H1 (cell line): ENCODE data around the gene DDHD1. TPM values are rescaled to one million over a fixed set of nuclear protein-coding genes. Genes with fewer than 3 reads are reported as not detected.

Experiments
- CTCF ChIA-PET: fragments of 300-600 bp; sonication (Branson Sonifier 250); formaldehyde crosslinking; loops from one replicate; lab custom pipeline; 2021; ENCODE audit not compliant: partially characterized antibody; lab: Charles Lee
- POLR2A ChIA-PET: fragments of 300-600 bp; sonication (Branson Sonifier 250); formaldehyde crosslinking; loops from one replicate; lab custom pipeline; 2021; ENCODE audit warnings: inconsistent platforms; ENCODE audit not compliant: partially characterized antibody; lab: Charles Lee
- DNase-seq, 2 experiments: peaks; one replicate each; pipeline versions ENCODE4 v3.0.0 to v3.0.0-alpha.2; 2010 to 2022; ENCODE audit warnings: low spot score in 2 of 2, low read depth in 1 of 2, mixed read lengths in 1 of 2
- FAIRE-seq: peaks from 2 replicates; lab custom pipeline; 2011; peaks lifted over from hg19 to GRCh38; lab: Jason Lieb, UNC
- H2AFZ ChIP-seq: 2 replicates; pipeline ENCODE4 v1.8.1; 2012; ENCODE audit warnings: low read length, inconsistent platforms
- H2AK5ac ChIP-seq: 2 replicates; pipeline ENCODE4 v1.6.1; 2013; ENCODE audit warnings: low read depth, low read length
- H2BK120ac ChIP-seq: replicated peaks from 2 replicates; pipeline ENCODE3; 2013; ENCODE audit warnings: low read depth, low read length, inconsistent platforms
- H2BK12ac ChIP-seq: 2 replicates; pipeline ENCODE4 v1.6.1; 2013; ENCODE audit warnings: low read depth, low read length
- H2BK15ac ChIP-seq: 2 replicates; pipeline ENCODE4 v1.6.1; 2013; ENCODE audit warnings: low read length
- H2BK20ac ChIP-seq: 2 replicates; pipeline ENCODE4 v1.6.1; 2013; ENCODE audit warnings: low read length
- H2BK5ac ChIP-seq: 2 replicates; pipeline ENCODE4 v1.6.1; 2013; ENCODE audit warnings: low read depth, low read length
- H3K14ac ChIP-seq: 2 replicates; pipeline ENCODE4 v1.6.1; 2013; ENCODE audit warnings: inconsistent platforms; ENCODE audit not compliant: insufficient read length
- H3K18ac ChIP-seq: 2 replicates; pipeline ENCODE4 v1.6.1; 2013; ENCODE audit warnings: low read length; ENCODE audit errors: extremely low read depth
- H3K23ac ChIP-seq: 2 replicates; pipeline ENCODE4 v1.6.1; 2013; ENCODE audit warnings: inconsistent platforms; ENCODE audit not compliant: insufficient read length
- H3K23me2 ChIP-seq: 2 replicates; pipeline ENCODE4 v1.6.1; 2013; ENCODE audit warnings: low read depth, low read length
- H3K27ac ChIP-seq: 2 replicates; pipeline ENCODE4 v1.6.1; 2011; ENCODE audit warnings: low read depth, low read length, inconsistent platforms
- H3K27me3 ChIP-seq, 4 experiments: replicated peaks in 1 of 4; 1 replicate in 1 of 4; 2 replicates in 3 of 4; pipeline versions ENCODE4 v1.6.1 to v1.8.1; 2011 to 2013; ENCODE audit warnings: low read length in 3 of 4, mild to moderate bottlenecking in 3 of 4, inconsistent platforms in 2 of 4, mixed read lengths in 2 of 4, moderate library complexity in 1 of 4; ENCODE audit not compliant: control insufficient read depth in 3 of 4, insufficient read depth in 3 of 4; ENCODE audit errors: extremely low read depth in 1 of 4
- H3K36me3 ChIP-seq, 4 experiments: 2 replicates each; pipeline versions ENCODE4 v1.6.1 to v1.8.1; 2011 to 2013; ENCODE audit warnings: mild to moderate bottlenecking in 4 of 4, low read length in 3 of 4, moderate library complexity in 2 of 4, control low read depth in 1 of 4, inconsistent platforms in 1 of 4; ENCODE audit not compliant: insufficient read depth in 4 of 4, control insufficient read depth in 2 of 4
- H3K4ac ChIP-seq: replicated peaks from 2 replicates; pipeline ENCODE3; 2013; ENCODE audit warnings: low read length, low read depth, mixed read lengths, inconsistent platforms; ENCODE audit not compliant: insufficient read length
- H3K4me1 ChIP-seq, 4 experiments: replicated peaks in 1 of 4; 1 replicate in 1 of 4; 2 replicates in 3 of 4; pipeline versions ENCODE4 v1.6.1 to v1.8.1; 2011 to 2013; ENCODE audit warnings: low read length in 3 of 4, inconsistent platforms in 2 of 4, mixed read lengths in 1 of 4; ENCODE audit not compliant: insufficient read depth in 4 of 4, control insufficient read depth in 3 of 4
- H3K4me2 ChIP-seq, 2 experiments: 2 replicates each; pipeline versions ENCODE4 v1.6.1 to v1.8.1; 2011 to 2013; ENCODE audit warnings: low read depth in 2 of 2, low read length in 2 of 2, control low read depth in 1 of 2, inconsistent platforms in 1 of 2, mild to moderate bottlenecking in 1 of 2; ENCODE audit not compliant: insufficient read depth in 1 of 2
- H3K4me3 ChIP-seq, 4 experiments: fragments of 200-600, 300-600 bp in 1 of 4; sonication (generic), shearing (Covaris generic), sonication (Bioruptor Twin) in 1 of 4; 2 replicates each; pipeline versions ENCODE4 v1.5.1 to v1.8.1; 2011 to 2016; ENCODE audit warnings: low read length in 4 of 4, low read depth in 3 of 4, control low read depth in 2 of 4, inconsistent platforms in 2 of 4, mild to moderate bottlenecking in 2 of 4, mixed read lengths in 1 of 4, moderate library complexity in 1 of 4; ENCODE audit not compliant: insufficient read depth in 2 of 4; ENCODE audit errors: extremely low read depth in 1 of 4
- H3K56ac ChIP-seq: replicated peaks from 2 replicates; pipeline ENCODE3; 2013; ENCODE audit warnings: low read depth, mild to moderate bottlenecking, mixed read lengths, low read length, inconsistent platforms; ENCODE audit not compliant: insufficient read length
- H3K79me1 ChIP-seq: 2 replicates; pipeline ENCODE4 v1.6.1; 2013; ENCODE audit warnings: low read depth, low read length, control low read depth
- H3K79me2 ChIP-seq, 2 experiments: 2 replicates each; pipeline versions ENCODE4 v1.6.1 to v1.8.1; 2012 to 2013; ENCODE audit warnings: low read length in 2 of 2, mild to moderate bottlenecking in 2 of 2, inconsistent platforms in 1 of 2; ENCODE audit not compliant: insufficient read depth in 2 of 2, control insufficient read depth in 1 of 2
- H3K9ac ChIP-seq, 4 experiments: replicated peaks in 1 of 4; 1 replicate in 1 of 4; 2 replicates in 3 of 4; pipeline versions ENCODE4 v1.6.1 to v1.8.1; 2011 to 2013; ENCODE audit warnings: low read depth in 3 of 4, low read length in 3 of 4, control low read depth in 2 of 4, mild to moderate bottlenecking in 2 of 4, moderate library complexity in 2 of 4, inconsistent platforms in 1 of 4; ENCODE audit errors: extremely low read depth in 1 of 4
- H3K9me3 ChIP-seq, 2 experiments: 2 replicates each; pipeline versions ENCODE4 v1.6.1 to v1.8.1; 2012 to 2013; ENCODE audit warnings: mild to moderate bottlenecking in 2 of 2, moderate library complexity in 2 of 2, control low read depth in 1 of 2, inconsistent platforms in 1 of 2, low read depth in 1 of 2, low read length in 1 of 2, mixed read lengths in 1 of 2; ENCODE audit not compliant: insufficient read depth in 2 of 2
- H4K20me1 ChIP-seq, 2 experiments: replicated peaks in 1 of 2; 2 replicates each; pipeline versions ENCODE3 to v1.8.1; 2011 to 2013; ENCODE audit warnings: inconsistent platforms in 2 of 2, low read length in 2 of 2, mild to moderate bottlenecking in 1 of 2; ENCODE audit not compliant: insufficient read depth in 2 of 2, control insufficient read depth in 1 of 2
- H4K5ac ChIP-seq: 2 replicates; pipeline ENCODE4 v1.6.1; 2013; ENCODE audit warnings: low read length, low read depth, mixed read lengths, inconsistent platforms; ENCODE audit not compliant: insufficient read length
- H4K8ac ChIP-seq: 2 replicates; pipeline ENCODE4 v1.8.0; 2013; ENCODE audit warnings: mild to moderate bottlenecking, moderate library complexity, low read length, inconsistent platforms; ENCODE audit not compliant: insufficient read depth; ENCODE audit errors: extremely low read depth
- H4K91ac ChIP-seq: replicated peaks from 2 replicates; pipeline ENCODE3; 2013; ENCODE audit warnings: low read length, mixed read lengths, inconsistent platforms; ENCODE audit not compliant: insufficient read length
- RFX5 ChIP-seq: IDR thresholded peaks from 2 replicates; pipeline ENCODE4 v1.6.1; 2011; ENCODE audit warnings: low read depth, low read length, improper control_type of control experiment, borderline replicate concordance
- WGBS, 2 experiments: shearing (Covaris generic) in 1 of 2; methylation state at CpG; one replicate each; pipeline versions ENCODE4 v1.1.6 to v1.1.7; 2013 to 2015; ENCODE audit warnings: low lambda C conversion rate in 2 of 2, mixed read lengths in 2 of 2, inconsistent platforms in 1 of 2, low coverage in 1 of 2, missing lambda C conversion rate in 1 of 2; ENCODE audit not compliant: insufficient replicate concordance in 2 of 2, insufficient coverage in 1 of 2, insufficient read length in 1 of 2; ENCODE audit errors: extremely low coverage in 1 of 2, missing lambda C conversion rate in 1 of 2; 5-methylcytosine and 5-hydroxymethylcytosine counted together
- polyA plus RNA-seq, 7 experiments: library from polyadenylated mRNA; depleted of rRNA in 3 of 7; stranded (reverse) in 5 of 7; unstranded in 2 of 7; fragments of >200 nt in 5 of 7; fragments of 200-250 nt in 2 of 7; gene quantifications; 1 replicate in 5 of 7; 2 replicates in 1 of 7; 4 replicates in 1 of 7; pipeline versions ENCODE4 v1.2.1 to v1.2.3, GENCODE V29; 2011 to 2013; ENCODE audit warnings: missing spikeins in 2 of 7, mixed read lengths in 2 of 7
- total RNA-seq: library from RNA; stranded (reverse); fragmentation: NEBNext Ultra II Directional; extraction: Animal tissue kit (Norgen Biotek cat#: 25700); gene quantifications from 2 replicates; pipeline ENCODE4 v1.2.1, GENCODE V29; 2021

Gene DDHD1
- total and polyA plus RNA-seq, 2 of the 8 experiments (the other 6 are each of a cell fraction or from before 2014, with no cell fraction given) = 3.6 to 16.0 TPM

- POLR2A ChIA-PET = no interaction called here
- Histone ChIP-seq H3K4me1 (no peaks in the 10 kb centered on the region; a peak in 2 of 7 replicates), H4K8ac (no peak overlapping the region), H2BK20ac (no peak overlapping the region), H3K79me2 (no peaks in the 10 kb centered on the region), H4K5ac (no peak overlapping the region), H3K27ac (no peak overlapping the region), H3K9me3 (no peaks in the 10 kb centered on the region), H3K4ac (no peak overlapping the region), H4K20me1 (no peaks in the 10 kb centered on the region), H4K91ac (no peak overlapping the region), H3K56ac (no peak overlapping the region), H3K9ac (no peak overlapping the region), H2BK12ac (no peak overlapping the region), H2BK15ac (no peak overlapping the region), H3K23ac (no peak overlapping the region), H3K4me2 (no peak overlapping the region), H2AFZ (no peak overlapping the region), H3K4me3 (no peak overlapping the region), H2BK5ac (no peak overlapping the region), H3K36me3 (no peaks in the 10 kb centered on the region), H2BK120ac (no peak overlapping the region), H3K14ac (no peak overlapping the region), H3K18ac (no peak overlapping the region), H3K27me3 (no peaks in the 10 kb centered on the region), H3K23me2 (no peaks in the 10 kb centered on the region), H3K79me1 (no peaks in the 10 kb centered on the region), H2AK5ac (no peak overlapping the region)
- no peak for TF ChIP-seq RFX5
- FAIRE-seq (no peak), DNase-seq (no peak)
- 96% methylated on average over 1 of the region's 1 CpG; no CpG with 5 or more reads in 1 of the 2 experiments for WGBS, 2 experiments
- CTCF ChIA-PET = no interaction called here
Observed at GRCh38 chr14:52992236-52992870, 160.8 kb downstream of the DDHD1 start.
